B cell (primary cell): ENCODE data around the gene NRXN2. TPM values are rescaled to one million over a fixed set of nuclear protein-coding genes. Genes with fewer than 3 reads are reported as not detected.

Source experiments
- ATAC-seq: fragments of 200-7000 bp; cut with Tn5 transposase; one replicate; pipeline ENCODE4 v1.10.0; 2021; ENCODE audit warnings: low read depth, mild to moderate bottlenecking, moderate number of reproducible peaks, moderate library complexity
- CTCF ChIA-PET: fragments of 350-600 bp; sonication (Branson Sonifier 250); formaldehyde crosslinking; loops from one replicate; lab custom pipeline; 2021; ENCODE audit warnings: antibody characterized with exemption, inconsistent platforms; lab: Charles Lee
- POLR2A ChIA-PET: fragments of 350-600 bp; sonication (Branson Sonifier 250); formaldehyde crosslinking; loops from one replicate; lab custom pipeline; 2021; ENCODE audit warnings: antibody characterized with exemption; lab: Charles Lee
- DNase-seq: peaks from one replicate; pipeline ENCODE4 v3.0.0; 2013
- H2AFZ ChIP-seq: 2 replicates; pipeline ENCODE4 v1.6.1; 2012; ENCODE audit warnings: mild to moderate bottlenecking, low read depth, low read length; ENCODE audit not compliant: insufficient read depth, poor library complexity, severe bottlenecking
- H3K27ac ChIP-seq, 2 donors: 1 replicate in 1 of 2; 2 replicates in 1 of 2; pipeline ENCODE4 v1.5.1; 2012 to 2013; ENCODE audit warnings: low read length in 2 of 2, mild to moderate bottlenecking in 2 of 2, moderate library complexity in 1 of 2
- H3K27me3 ChIP-seq, 4 experiments: fragments of 200-600 bp in 1 of 4; sonication (generic) in 1 of 4; replicated peaks in 1 of 4; 1 replicate in 2 of 4; 2 replicates in 2 of 4; pipeline versions ENCODE4 v1.6.1 to v1.7.0; 2013 to 2016; ENCODE audit warnings: low read length in 3 of 4, mild to moderate bottlenecking in 2 of 4, mixed read lengths in 1 of 4, moderate library complexity in 1 of 4; ENCODE audit not compliant: insufficient read depth in 4 of 4, control insufficient read depth in 3 of 4; ENCODE audit errors: control extremely low read depth in 1 of 4
- H3K36me3 ChIP-seq, 2 experiments: replicated peaks in 1 of 2; 1 replicate in 1 of 2; 2 replicates in 1 of 2; pipeline versions ENCODE4 v1.6.1 to v1.7.1; 2013; ENCODE audit warnings: low read length in 1 of 2; ENCODE audit not compliant: insufficient read depth in 2 of 2, control insufficient read depth in 1 of 2; ENCODE audit errors: control extremely low read depth in 1 of 2, extremely low read depth in 1 of 2
- H3K4me1 ChIP-seq, 2 donors: fragments of 200-600 bp in 1 of 2; sonication (generic) in 1 of 2; 1 replicate in 1 of 2; 2 replicates in 1 of 2; pipeline versions ENCODE4 v1.5.1 to v1.6.1; 2013 to 2017; ENCODE audit warnings: low read length in 2 of 2; ENCODE audit not compliant: control insufficient read depth in 2 of 2, insufficient read depth in 2 of 2
- H3K4me2 ChIP-seq: replicated peaks from 2 replicates; pipeline ENCODE3; 2012; ENCODE audit warnings: mild to moderate bottlenecking, low read depth, low read length; ENCODE audit not compliant: poor library complexity, severe bottlenecking
- H3K4me3 ChIP-seq, 5 experiments: fragments of 200-600 bp in 1 of 5; sonication (generic) in 1 of 5; 1 replicate in 3 of 5; 2 replicates in 2 of 5; pipeline versions ENCODE4 v1.5.1 to v1.7.0; 2011 to 2016; ENCODE audit warnings: low read length in 4 of 5, mild to moderate bottlenecking in 4 of 5, low read depth in 2 of 5, control low read depth in 1 of 5, moderate library complexity in 1 of 5; ENCODE audit not compliant: insufficient read depth in 1 of 5; ENCODE audit errors: control extremely low read depth in 1 of 5, extremely low read depth in 1 of 5
- H3K79me2 ChIP-seq: fragments of 200-600 bp; sonication (generic); one replicate; pipeline ENCODE4 v1.6.0; 2016; ENCODE audit warnings: low read length; ENCODE audit not compliant: control insufficient read depth, insufficient read depth
- H3K9ac ChIP-seq: fragments of 200-600 bp; sonication (generic); 2 replicates; pipeline ENCODE4 v1.6.1; 2017; ENCODE audit warnings: mild to moderate bottlenecking, low read length, moderate library complexity
- H3K9me3 ChIP-seq, 3 donors: one replicate each; pipeline versions ENCODE4 v1.6.1 to v1.7.1; 2013; ENCODE audit warnings: low read length in 2 of 3; ENCODE audit not compliant: control insufficient read depth in 2 of 3, insufficient read depth in 1 of 3; ENCODE audit errors: control extremely low read depth in 1 of 3
- H4K20me1 ChIP-seq: 2 replicates; pipeline ENCODE4 v1.6.0; 2012; ENCODE audit warnings: mild to moderate bottlenecking, low read length; ENCODE audit not compliant: insufficient read depth, control insufficient read depth, poor library complexity, severe bottlenecking
- H3K27ac Mint-ChIP-seq: one replicate; pipeline ENCODE4 v1.8.0; 2021; ENCODE audit warnings: mixed read lengths
- H3K27me3 Mint-ChIP-seq: one replicate; pipeline ENCODE4 v1.8.0; 2021; ENCODE audit warnings: mixed read lengths
- H3K4me1 Mint-ChIP-seq: one replicate; pipeline ENCODE4 v1.8.0; 2021; ENCODE audit warnings: mixed read lengths
- H3K4me3 Mint-ChIP-seq: one replicate; pipeline ENCODE4 v1.8.0; 2021; ENCODE audit warnings: mixed read lengths
- H3K9me3 Mint-ChIP-seq: one replicate; pipeline ENCODE4 v1.8.0; 2022; ENCODE audit warnings: mixed read lengths; ENCODE audit not compliant: insufficient read depth
- CTCF ChIP-seq: fragments of 200-600 bp; IDR thresholded peaks from one replicate; pipeline ENCODE4 v1.8.0; 2022; ENCODE audit warnings: antibody characterized with exemption, mild to moderate bottlenecking
- EZH2 ChIP-seq: IDR thresholded peaks from 2 replicates; pipeline ENCODE4 v1.6.1; 2012; ENCODE audit warnings: borderline replicate concordance, low read depth, mild to moderate bottlenecking, moderate library complexity, low read length; ENCODE audit not compliant: insufficient read depth, poor library complexity, severe bottlenecking
- WGBS: methylation state at CpG from one replicate; pipeline ENCODE4 v1.1.5; 2013; ENCODE audit warnings: missing lambda C conversion rate; ENCODE audit not compliant: insufficient coverage; 5-methylcytosine and 5-hydroxymethylcytosine counted together
- intact Hi-C: fragments of 100-400 bp; cut with micrococcal nuclease; formaldehyde crosslinking; loops from one replicate; pipeline ENCODE4 v1.10.0; 2022
- polyA plus RNA-seq: library from polyadenylated mRNA; depleted of rRNA; stranded (reverse); fragments of >200 nt; gene quantifications from 2 replicates; pipeline ENCODE4 v1.2.3, GENCODE V29; 2012
- total RNA-seq, 2 donors: library from RNA; stranded (reverse); fragments of 120-200 nt in 1 of 2; gene quantifications; 1 replicate in 1 of 2; 2 replicates in 1 of 2; pipeline versions ENCODE4 v1.2.3 to v1.2.4, GENCODE V29; 2013 to 2022

NRXN2 gene
- total and polyA plus RNA-seq, 2 donors (not counting 1 experiment from before 2014, with no cell fraction given) = 0.01 to 0.52 TPM

- Histone ChIP-seq H3K27me3 (peaks cover 0 to 71% (median 40%) of the 10 kb centered on the region in 4 experiments), H3K9ac (no peak overlapping the region), H3K36me3 (no peaks in the 10 kb centered on the region), H3K4me2 (peak overlapping the region; percentile 71), H3K4me1 (peaks cover 17 to 29% of the 10 kb centered on the region in 2 donors), H3K9me3 (peaks cover 0 to 18% (median 0%) of the 10 kb centered on the region in 3 donors), H3K79me2 (no peaks in the 10 kb centered on the region), H2AFZ (no peak overlapping the region), H4K20me1 (peaks cover 6% of the 10 kb centered on the region), H3K27ac (no peak overlapping the region), H3K4me3 (peak overlapping the region in 1 of 5 experiments; percentile 14)
- intact Hi-C loops = no loop called here
- Mint-ChIP-seq H3K27ac (no peak overlapping the region), H3K9me3 (no peaks in the 10 kb centered on the region), H3K27me3 (peaks cover 75% of the 10 kb centered on the region), H3K4me3 (no peak overlapping the region), H3K4me1 (peaks cover 26% of the 10 kb centered on the region)
- ATAC-seq (peak; percentile 47), DNase-seq (peak; percentile 63)
- 5% methylated on average over 111 of the region's 111 CpGs for WGBS
- ChIA-PET POLR2A (no interaction called here), CTCF (interaction anchor here (0.6 to 1.1 kb wide), 2 partner anchors 8 to 9 kb away, joined by 3 read pairs; partner anchors contain the start of gene NRXN2)
- no peak for TF ChIP-seq CTCF
- TF ChIP-seq EZH2 = no peak
Observed at GRCh38 chr11:64713016-64713707, 9.8 kb downstream of the NRXN2 start.

DNA sequence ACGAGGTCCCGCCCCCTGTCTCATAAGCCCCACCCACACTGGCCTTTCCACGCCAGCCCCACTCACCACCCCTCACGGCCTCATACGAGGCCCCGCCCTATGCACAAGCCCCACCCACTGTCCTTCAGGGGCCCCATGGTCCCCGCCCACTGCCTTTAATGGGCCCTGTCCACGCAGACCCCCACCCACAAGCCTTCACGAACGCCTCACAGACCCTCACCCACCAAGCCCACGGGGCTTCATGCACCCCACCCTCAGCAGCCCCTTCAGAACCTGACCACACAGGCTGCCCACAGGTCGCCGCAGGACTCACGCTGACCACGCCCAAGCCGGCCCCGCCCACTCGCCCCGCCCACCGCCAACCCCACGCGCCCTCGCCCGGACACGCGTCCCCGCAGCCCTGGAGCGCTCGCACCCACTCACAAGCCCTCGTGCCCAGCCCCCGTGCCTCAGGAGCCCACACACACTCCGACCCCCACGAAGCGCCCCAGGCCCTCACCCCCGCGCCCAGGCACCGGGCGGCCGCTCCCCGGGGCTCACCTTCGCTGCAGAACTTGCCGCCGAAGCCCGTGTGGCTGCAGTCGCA is 10.5 kb downstream of the NRXN2 start:
- H3K4me3 Mint-ChIP-seq = peak overlapping the region; percentile 55
- H2AFZ ChIP-seq = no peak overlapping the region
- intact Hi-C loops = no loop called here
- H3K9me3 Mint-ChIP-seq = no peaks in the 10 kb centered on the region
- H3K27me3 ChIP-seq = peaks cover 0 to 70% (median 43%) of the 10 kb centered on the region in 4 experiments
- no peak for DNase-seq
- peak overlapping the region; percentile 71 for H3K4me2 ChIP-seq
- TF ChIP-seq CTCF (no peak), EZH2 (no peak)
- H3K36me3 ChIP-seq = no peaks in the 10 kb centered on the region
- peaks cover 17 to 29% of the 10 kb centered on the region in 2 donors for H3K4me1 ChIP-seq
- peaks cover 73% of the 10 kb centered on the region for H3K27me3 Mint-ChIP-seq
- peak; percentile 19 for ATAC-seq
- peaks cover 26% of the 10 kb centered on the region for H3K4me1 Mint-ChIP-seq
- peaks cover 6% of the 10 kb centered on the region for H4K20me1 ChIP-seq
- peaks cover 0 to 18% (median 0%) of the 10 kb centered on the region in 3 donors for H3K9me3 ChIP-seq
- no peak overlapping the region for H3K27ac Mint-ChIP-seq
- H3K9ac ChIP-seq = no peak overlapping the region
- WGBS = 12% methylated on average over 38 of the region's 45 CpGs
- H3K4me3 ChIP-seq = peak overlapping the region in 1 of 5 experiments; percentile 14
- H3K79me2 ChIP-seq = no peaks in the 10 kb centered on the region
- POLR2A ChIA-PET = no interaction called here
- H3K27ac ChIP-seq = no peak overlapping the region
- CTCF ChIA-PET = interaction anchor here (1.1 kb wide), 1 partner anchor 10 kb away, joined by 3 read pairs; the partner anchor contains the start of gene NRXN2
